SH-SY5Y (cell line): Measurements from ENCODE around the gene CDK8.

Source experiments
- GATA2 ChIP-seq: IDR thresholded peaks from 2 replicates; pipeline ENCODE4 v1.6.1; 2011; ENCODE audit warnings: mild to moderate bottlenecking, low read depth, low read length
- GATA3 ChIP-seq: IDR thresholded peaks from 2 replicates; pipeline ENCODE4 v1.6.1; 2011; ENCODE audit warnings: low read depth, mild to moderate bottlenecking, low read length, moderate library complexity

Gene CDK8

DNA sequence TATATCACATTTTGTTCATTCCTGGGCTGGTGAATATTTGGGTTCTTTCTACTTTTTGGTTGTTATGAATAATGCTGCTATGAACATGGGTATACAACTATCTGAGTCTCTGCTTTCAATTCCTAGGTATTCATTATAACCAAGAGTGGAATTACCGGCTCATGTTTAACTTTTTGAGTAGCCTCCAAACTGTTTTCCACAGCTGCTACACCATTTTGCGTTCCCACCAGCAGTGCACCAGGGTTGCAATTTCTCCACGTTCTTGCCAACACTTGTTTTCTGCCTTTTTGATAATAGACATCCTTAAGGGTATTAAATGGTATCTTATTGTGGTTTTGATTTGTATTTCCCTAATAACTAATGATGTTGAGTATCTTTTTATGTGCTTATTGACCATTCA, 16.8 kb downstream of the CDK8 start:
- TF ChIP-seq GATA3, result no peak
- no peak for TF ChIP-seq GATA2

DNA sequence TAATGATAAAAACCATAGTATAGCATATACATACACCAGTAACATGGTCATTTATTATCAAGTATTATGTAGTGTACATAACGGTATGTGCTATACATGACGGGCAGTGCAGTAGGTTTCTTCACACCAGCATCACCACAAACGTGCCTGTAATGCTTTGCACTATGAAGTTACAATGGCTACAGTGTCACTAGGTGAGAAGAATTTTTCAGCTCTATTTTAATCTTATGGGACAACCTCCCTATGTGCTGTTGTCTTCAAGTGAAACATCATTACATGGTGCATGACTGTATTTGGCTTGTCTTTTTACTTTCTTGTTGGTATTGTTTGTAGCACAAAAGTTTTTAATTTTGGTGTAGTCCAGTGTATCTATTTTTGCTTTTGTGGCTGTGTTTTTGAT, 18.7 kb downstream of the CDK8 start:
- no peak for TF ChIP-seq GATA3
- TF ChIP-seq GATA2, result no peak

DNA sequence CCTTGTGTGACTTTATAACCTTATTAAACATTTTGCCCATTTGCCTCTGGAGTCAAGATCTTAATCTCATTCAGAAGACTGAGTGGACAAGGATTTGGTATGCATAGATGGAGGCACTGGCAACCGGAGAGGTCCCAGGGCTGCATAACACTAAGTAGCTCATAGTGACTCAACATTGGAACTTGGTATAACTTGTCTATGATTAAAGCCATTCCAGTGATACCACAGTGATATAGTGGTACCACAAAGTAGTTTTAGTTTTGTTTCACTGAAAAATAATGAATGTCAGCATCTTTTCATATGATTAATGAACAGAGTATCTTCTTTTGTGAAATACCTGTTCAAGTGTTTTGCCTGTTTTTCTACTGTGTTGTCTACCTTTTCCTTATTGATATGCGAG, 26.4 kb downstream of the CDK8 start:
- no peak for TF ChIP-seq GATA3

DNA sequence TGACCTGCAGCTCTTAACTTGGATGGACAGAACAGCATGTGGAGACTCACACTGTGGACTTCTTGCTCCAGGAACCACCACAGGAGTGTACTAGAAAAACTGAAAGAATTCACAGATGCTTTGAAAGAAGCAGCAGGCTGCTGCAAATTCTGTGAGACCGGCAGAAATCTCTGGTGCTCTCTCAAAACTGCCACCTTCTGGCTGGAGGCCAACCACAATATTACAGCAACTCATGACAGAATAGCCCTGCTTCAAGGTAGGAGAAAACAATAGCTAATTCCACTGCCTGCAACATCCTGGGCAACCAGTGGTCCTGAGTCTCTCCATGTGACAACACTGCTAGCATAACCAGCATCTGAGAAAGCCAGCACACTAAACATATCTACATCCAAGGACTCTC, 26.9 kb downstream of the CDK8 start:
- TF ChIP-seq GATA3 (no peak), GATA2 (no peak)

DNA sequence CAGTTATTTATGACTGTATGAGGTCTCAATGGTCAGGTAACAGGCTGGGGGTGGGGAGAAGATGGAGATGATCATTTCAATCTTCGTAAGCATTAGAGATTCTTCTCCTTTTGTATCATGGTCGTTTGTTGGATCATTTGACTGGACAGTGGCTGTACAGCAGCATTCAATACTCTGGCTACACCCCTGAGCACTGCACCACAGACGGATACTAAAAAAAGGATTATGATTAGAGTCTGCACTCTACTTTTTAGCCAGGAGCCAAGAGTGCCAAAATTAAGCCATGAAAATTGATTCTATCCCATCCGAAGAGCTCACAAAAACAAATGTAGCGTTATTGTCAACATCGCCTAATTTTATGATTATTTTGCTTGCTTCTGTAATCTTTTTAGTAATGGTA, 41.9 kb downstream of the CDK8 start:
- no peak for TF ChIP-seq GATA2
- TF ChIP-seq GATA3, result no peak

DNA sequence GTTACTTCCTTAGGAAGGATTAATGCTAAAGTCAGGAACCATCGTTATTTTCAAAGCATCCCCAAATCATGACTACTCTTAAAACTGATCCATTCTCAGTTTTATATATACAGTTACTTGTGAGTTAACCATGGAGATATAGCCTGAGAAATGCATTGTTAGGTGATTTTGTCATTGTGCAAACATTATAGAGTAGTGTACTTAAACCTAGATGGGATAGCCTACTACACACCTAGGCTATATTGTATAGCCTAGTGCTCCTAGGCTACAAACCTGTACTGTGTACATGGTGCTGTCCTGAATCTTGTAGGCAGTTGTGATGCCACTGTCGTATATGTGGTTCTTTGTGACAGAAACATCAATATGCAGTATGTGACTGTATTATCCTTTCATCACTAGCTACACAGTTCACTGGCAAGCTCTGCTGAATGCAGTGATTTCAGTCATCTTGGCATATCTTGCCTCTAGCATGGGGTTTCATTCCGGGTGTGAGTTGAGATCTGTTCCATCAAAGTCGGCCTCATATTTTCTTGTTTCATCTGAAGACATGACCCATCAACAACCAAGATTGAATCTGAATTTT, 45.3 kb downstream of the CDK8 start:
- no peak for TF ChIP-seq GATA2
- no peak for TF ChIP-seq GATA3

DNA sequence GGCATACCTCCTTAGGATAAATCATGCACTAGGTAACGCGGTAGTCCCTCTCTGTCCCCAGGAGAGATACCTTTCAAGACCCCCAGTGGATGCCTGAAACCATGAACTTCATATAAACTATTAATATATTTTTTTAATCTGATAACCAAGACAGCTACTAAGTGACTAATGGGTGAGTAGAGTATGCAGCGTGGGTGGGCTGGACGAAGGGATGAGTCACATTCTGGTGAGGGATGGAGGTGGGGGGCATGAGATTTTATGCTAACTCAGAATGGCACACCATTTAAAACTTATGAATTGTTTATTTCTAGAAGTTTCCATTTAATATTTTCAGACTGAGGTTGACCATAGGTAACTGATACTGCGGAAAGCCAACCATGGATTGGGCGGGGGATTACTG, 46.2 kb downstream of the CDK8 start:
- no peak for TF ChIP-seq GATA3
- TF ChIP-seq GATA2, result no peak

DNA sequence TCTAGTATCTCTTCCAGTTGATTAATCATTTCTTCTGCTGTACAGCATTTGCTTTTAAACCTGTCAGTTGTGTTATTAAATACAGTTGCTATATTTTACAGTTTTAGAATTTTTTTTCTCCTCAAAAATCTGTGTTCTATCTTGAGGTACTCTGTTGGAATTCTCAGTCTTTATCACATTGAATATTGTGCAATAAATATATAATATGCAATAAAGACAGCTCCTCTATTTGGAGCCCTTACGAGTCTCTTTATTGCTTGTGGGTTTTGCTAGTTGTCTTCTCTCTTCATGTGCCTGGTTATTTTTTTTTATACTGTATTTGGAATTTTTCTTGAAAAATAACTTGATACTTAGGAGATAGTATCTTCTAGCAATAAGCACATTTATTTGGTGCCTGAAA, 51.7 kb downstream of the CDK8 start:
- no peak for TF ChIP-seq GATA2

DNA sequence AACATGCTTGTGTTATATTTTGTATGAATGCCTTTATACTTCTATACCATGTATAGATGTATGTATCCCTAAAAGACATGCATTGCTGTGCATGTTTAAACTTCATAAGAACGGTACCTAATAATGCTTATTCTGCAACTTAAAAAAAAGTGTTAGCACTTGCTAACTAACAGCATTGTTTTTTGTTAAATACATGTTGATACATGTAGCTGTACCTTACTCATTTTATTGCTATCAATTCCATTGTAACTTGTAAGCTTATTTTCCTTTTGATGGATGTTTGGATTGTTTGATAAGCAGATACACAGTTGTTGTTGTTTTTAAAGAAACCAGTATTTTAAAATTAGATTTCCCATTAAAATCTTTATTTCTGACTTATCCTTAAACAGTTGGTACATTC, 53.8 kb downstream of the CDK8 start:
- TF ChIP-seq GATA2 (no peak), GATA3 (no peak)

DNA sequence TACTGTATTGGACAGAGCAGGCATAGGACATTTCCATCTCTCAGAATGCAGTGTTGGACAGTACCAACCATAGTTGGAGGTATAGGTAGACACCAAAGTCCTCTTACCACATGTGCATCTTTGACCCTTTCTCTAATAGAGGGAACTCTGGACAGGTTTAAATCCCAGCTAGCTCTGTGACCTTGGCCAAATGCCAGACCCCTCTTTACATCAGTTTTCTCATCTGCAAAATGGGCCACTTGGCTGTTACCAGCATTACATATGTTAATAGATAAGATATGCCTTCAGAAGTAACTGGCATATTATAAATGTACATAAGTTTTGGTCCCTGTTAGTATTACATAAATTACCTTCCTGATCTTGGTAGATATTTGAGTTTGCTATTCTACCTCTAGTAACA, 54.3 kb downstream of the CDK8 start:
- TF ChIP-seq GATA3, result no peak
- TF ChIP-seq GATA2, result no peak

DNA sequence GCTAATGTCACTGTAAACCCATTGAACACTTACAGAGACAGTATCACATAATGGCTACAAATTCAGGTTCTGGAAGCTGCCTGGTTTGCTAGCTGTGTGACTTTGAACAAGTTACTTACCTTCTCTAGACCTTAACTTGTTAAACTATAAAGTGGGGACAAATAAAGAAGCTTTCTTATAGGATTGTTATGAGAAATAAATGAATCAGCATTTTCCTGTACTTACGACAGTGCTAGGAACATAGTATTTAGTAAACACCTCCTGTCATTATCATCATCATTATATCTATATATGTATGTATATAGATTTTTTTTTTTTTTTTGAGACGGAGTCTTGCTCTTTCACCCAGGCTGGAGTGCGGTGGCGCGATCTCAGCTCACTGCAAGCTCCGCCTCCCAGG, 54.9 kb downstream of the CDK8 start:
- TF ChIP-seq GATA3 (no peak), GATA2 (no peak)

DNA sequence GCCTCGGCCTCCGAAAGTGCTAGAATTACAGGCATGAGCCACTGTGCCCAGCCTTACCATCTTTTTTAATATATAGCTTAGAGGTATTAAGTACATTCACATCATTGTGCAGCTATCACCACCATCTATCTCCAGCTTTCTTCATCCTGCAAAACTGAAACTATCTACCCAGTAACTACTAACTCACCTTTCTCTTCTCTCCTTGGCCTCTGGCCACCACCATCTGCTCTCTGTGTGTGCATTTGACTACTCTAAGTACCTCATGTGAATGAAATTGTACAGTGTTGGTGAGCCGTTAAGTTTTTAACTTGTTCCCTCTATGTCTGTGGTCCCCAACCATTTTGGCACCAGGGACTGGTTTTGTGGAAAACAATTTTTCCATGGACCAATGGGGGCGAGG, 56.1 kb downstream of the CDK8 start:
- TF ChIP-seq GATA2 (no peak), GATA3 (no peak)

DNA sequence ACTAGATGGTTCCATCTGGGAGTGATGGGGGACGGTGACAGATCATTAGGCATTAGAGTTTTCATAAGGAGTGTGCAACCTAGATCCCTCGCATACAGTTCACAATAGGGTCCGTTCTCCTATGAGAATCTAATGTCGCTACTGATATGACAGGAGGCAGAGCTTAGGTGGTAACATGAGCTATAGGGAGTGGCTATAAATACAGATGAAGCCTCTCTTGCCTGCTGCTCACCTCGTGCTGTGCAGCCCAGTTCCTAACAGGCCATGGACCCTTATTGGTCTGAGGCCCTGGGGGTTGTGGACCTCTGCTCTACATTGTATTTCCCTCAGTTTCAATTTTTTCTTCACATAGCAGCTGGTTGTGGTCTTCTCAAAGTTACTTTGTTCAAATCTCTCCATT, 56.5 kb downstream of the CDK8 start:
- no peak for TF ChIP-seq GATA2
- no peak for TF ChIP-seq GATA3

DNA sequence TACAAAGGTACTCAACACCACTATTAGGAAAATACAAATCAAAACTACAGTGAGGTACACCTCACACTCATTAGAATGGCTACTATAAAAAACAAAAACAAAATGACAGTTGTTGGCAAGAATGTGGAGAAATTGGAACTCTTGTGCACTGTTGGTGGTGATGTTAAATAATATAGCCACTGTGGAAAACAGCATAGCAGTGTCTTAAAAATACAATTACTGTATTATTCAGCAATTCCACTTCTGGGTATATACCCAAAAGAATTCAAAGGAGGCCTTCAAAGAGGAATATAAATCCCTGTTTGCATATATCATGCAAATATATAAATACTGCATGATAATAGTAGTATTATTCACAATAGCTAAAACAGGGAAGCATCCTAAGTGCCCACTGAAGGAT, 66.8 kb downstream of the CDK8 start:
- TF ChIP-seq GATA2 (no peak), GATA3 (no peak)

DNA sequence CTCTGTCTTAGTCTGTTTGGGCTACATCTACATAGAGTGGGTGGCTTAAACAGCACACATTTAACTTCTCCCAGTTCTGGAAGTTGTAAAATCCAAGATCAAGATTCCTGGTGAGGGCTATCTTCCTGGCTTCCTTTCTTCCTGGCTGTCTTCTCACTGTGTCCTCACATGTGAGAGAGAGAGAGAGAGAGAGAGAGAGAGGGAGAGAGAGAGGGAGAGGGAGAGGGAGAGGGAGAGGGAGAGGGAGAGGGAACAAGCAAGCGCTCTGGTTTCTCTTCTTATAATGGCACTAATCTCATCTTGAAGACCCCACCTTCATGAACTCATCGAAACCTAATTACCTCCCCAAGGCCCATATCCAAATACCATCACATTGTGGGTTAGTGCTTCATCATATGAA, 69.2 kb downstream of the CDK8 start:
- TF ChIP-seq GATA2 (no peak), GATA3 (no peak)

DNA sequence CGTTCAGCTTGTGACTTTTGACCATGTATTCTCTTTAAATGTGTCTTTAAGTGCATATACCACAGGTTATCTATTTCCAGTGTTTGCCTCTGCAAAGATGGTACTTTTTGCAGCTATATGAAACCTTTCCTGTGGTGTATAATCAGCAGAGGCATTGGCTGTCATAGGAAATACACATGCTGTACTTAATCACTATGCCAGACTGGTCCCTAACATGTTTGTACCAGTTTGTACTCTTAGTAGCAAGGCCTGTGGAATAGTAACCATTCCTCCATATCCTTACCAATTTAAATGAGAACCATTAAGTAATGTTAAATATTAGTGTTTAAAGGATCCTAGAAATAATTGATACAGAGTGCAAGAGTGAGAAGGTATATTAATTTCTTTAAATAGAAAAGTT, 69.8 kb downstream of the CDK8 start:
- TF ChIP-seq GATA2, result no peak
- TF ChIP-seq GATA3, result no peak

DNA sequence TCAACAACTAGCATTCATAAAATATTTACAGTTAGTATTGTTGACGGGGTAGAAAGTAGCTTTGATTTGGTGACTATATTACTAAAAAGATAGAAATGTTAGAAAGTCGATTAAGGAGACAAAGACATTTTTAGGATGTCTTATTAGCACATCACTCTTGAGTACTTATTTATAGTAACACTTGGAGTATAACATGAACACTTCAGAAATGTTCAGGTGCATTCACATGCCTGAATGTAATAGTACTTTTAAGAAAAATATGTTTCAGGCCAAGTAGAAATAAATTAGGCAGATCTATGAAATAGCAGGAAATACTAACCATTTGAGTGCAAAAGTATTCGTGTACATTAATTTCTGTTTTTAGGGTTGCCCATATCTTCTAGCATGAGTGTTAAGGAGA, 70.4 kb downstream of the CDK8 start:
- TF ChIP-seq GATA3, result no peak
- TF ChIP-seq GATA2, result no peak

DNA sequence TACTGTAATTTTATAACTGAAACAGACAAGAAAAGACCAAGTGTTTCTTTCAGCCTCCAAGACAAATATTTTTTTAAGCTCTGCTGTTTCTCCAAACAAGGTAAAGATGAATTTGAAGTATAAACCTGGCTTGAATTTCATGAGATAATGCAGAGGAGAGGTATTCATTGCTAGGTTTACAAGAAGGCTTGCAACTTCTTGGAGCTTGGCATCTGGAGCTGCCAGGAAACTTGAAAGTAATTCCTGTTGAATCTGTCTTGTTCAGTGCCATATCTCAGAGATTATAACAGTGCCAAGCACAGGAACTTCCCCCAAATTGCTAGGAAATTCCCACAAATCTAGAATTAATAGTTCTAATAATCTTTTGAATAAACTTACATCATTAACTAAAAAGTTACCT, 70.9 kb downstream of the CDK8 start:
- no peak for TF ChIP-seq GATA2
- TF ChIP-seq GATA3, result no peak
